Measurements from ENCODE around the gene MTO1.
"Not testable (repeated sequence)": the region's sequence is repeated elsewhere in the genome, so short reads cannot be mapped to it uniquely, and the experiment has no call there.

MTO1 gene

GRCh38 chr6:73505142-73505541, 43.6 kb downstream of the MTO1 start:
- no peak for DNase-seq (ENCODE audit: low read depth)

- DNase-seq (ENCODE audit: low read depth), result not testable (repeated sequence)
These were observed 44.2 kb downstream of the MTO1 start for GRCh38 chr6:73505705-73506104.

- no peak for DNase-seq (ENCODE audit: low read depth)
These were observed 44.7 kb downstream of the MTO1 start for GRCh38 chr6:73506246-73506645.

- DNase-seq (ENCODE audit: low read depth), result no peak
These were observed 47.2 kb downstream of the MTO1 start for GRCh38 chr6:73508776-73509175.

GRCh38 chr6:73509851-73510250, 48.3 kb downstream of the MTO1 start:
- DNase-seq (ENCODE audit: low read depth), result no peak

GRCh38 chr6:73511796-73512195, 50.3 kb downstream of the MTO1 start:
- no peak for DNase-seq (ENCODE audit: low read depth)

GRCh38 chr6:73513496-73513854, 51.9 kb downstream of the MTO1 start:
- no peak for DNase-seq (ENCODE audit: low read depth)

- DNase-seq (ENCODE audit: low read depth), result no peak
These were observed 53.2 kb downstream of the MTO1 start for GRCh38 chr6:73514746-73515110.

- DNase-seq (ENCODE audit: low read depth), result no peak
These were observed 53.7 kb downstream of the MTO1 start for GRCh38 chr6:73515204-73515655.

GRCh38 chr6:73516514-73517489, 55.3 kb downstream of the MTO1 start:
- no peak for DNase-seq (ENCODE audit: low read depth)

- not testable (repeated sequence) for DNase-seq (ENCODE audit: low read depth)
These were observed 56.8 kb downstream of the MTO1 start for GRCh38 chr6:73518100-73518981.

- not testable (repeated sequence) for DNase-seq (ENCODE audit: low read depth)
These were observed 57.7 kb downstream of the MTO1 start for GRCh38 chr6:73518982-73519881.

GRCh38 chr6:73519926-73520687, 58.6 kb downstream of the MTO1 start:
- DNase-seq (ENCODE audit: low read depth), result no peak

GRCh38 chr6:73520688-73521350, 59.3 kb downstream of the MTO1 start, which contains the start of gene EEF1A1:
Gene EEF1A1, minus strand, starts transcription at chr6:73521032. Its CDS starts 1,006 bp downstream, at chr6:73520026.
- peak; percentile 98 for DNase-seq (ENCODE audit: low read depth)

- DNase-seq (ENCODE audit: low read depth), result no peak
These were observed 59.9 kb downstream of the MTO1 start for GRCh38 chr6:73521351-73521985.

- DNase-seq (ENCODE audit: low read depth), result no peak
These were observed 62.0 kb downstream of the MTO1 start for GRCh38 chr6:73523434-73524123.

GRCh38 chr6:73525546-73526330, 64.2 kb downstream of the MTO1 start:
- no peak for DNase-seq (ENCODE audit: low read depth)

- DNase-seq (ENCODE audit: low read depth), result no peak
These were observed 67.4 kb downstream of the MTO1 start for GRCh38 chr6:73528897-73529296.

All from HS-5 (cell line).